ENCODE results near the gene AGO1.

DNA sequence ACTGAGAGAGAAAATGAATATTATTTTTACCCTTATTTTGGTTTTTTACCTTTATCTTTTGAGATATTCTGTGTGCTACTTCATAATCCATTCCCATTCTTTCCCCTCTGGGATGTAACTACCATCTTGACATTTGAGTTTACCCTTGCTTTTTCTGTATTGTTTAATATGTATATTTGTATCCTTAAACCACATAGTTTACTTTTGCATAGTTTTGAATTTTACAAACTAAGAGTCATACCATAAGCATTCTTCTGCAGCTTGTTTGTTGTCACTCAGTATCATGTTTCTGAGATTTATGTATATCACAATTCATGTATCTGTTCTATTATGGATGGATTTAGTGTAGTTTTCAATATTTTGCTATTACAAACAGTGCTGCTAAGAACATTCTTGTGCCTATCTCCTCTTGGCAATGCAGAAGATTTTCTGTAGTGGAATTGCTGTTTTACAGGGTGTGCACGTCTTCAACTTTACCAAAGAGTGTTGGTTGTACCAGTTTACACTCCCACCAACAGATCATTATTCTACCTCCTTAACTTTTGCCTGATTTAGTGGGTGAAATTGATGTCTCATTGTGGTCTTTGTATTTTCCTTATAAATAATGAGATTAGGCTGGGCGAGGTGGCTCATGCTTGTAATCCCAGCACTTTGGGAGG is 12.2 kb upstream of the AGO1 start:
- TF ChIP-seq, protein P1, sequence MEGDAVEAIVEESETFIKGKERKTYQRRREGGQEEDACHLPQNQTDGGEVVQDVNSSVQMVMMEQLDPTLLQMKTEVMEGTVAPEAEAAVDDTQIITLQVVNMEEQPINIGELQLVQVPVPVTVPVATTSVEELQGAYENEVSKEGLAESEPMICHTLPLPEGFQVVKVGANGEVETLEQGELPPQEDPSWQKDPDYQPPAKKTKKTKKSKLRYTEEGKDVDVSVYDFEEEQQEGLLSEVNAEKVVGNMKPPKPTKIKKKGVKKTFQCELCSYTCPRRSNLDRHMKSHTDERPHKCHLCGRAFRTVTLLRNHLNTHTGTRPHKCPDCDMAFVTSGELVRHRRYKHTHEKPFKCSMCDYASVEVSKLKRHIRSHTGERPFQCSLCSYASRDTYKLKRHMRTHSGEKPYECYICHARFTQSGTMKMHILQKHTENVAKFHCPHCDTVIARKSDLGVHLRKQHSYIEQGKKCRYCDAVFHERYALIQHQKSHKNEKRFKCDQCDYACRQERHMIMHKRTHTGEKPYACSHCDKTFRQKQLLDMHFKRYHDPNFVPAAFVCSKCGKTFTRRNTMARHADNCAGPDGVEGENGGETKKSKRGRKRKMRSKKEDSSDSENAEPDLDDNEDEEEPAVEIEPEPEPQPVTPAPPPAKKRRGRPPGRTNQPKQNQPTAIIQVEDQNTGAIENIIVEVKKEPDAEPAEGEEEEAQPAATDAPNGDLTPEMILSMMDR (IDR thresholded peaks at IDR 0.05 in 4 of 5, conservative IDR thresholded peaks at IDR 0.05 in 1 of 5): no peak
- no peak for TF ChIP-seq POLR2A (IDR thresholded peaks at IDR 0.05)

All from gastrocnemius medialis (tissue), 4 donors.